Left colon (tissue), 2 donors: ENCODE data around the gene EPHA7. TPM values are rescaled to one million over a fixed set of nuclear protein-coding genes. Genes with fewer than 3 reads are reported as not detected.

Source experiments
- ATAC-seq: fragments of 200-7000 bp; cut with Tn5 transposase; one replicate; pipeline ENCODE4 v1.9.1; 2020; ENCODE audit warnings: mild to moderate bottlenecking, moderate library complexity
- DNase-seq, 2 donors: peaks; one replicate each; pipeline ENCODE4 v3.0.0-alpha.2; 2020
- intact Hi-C, 2 donors: fragments of 100-400 bp; cut with DNase I in 1 of 2; cut with micrococcal nuclease in 1 of 2; formaldehyde crosslinking; loops; one replicate each; pipeline versions ENCODE4 v1.11.2 to v1.14.0; 2022; cut with DNase I, micrococcal nuclease
- total RNA-seq, 2 donors: library from RNA; stranded (reverse); fragmentation: NEBNext Ultra II Directional; extraction: Animal tissue kit (Norgen Biotek cat#: 25700); gene quantifications; one replicate each; pipeline ENCODE4 v1.2.1, GENCODE V29; 2021
- donor health status: DM: no; HTN: no; CAD: no.
- donor health status: DM: yes; HTN: yes; CAD: no.

The EPHA7 gene
- total RNA-seq, 2 donors from 2014 or later: 0.34 to 10.8 TPM

- DNase-seq (no peak), ATAC-seq (no peak)
- intact Hi-C loops: no loop called here
These were observed 16.0 kb downstream of the EPHA7 start for GRCh38 chr6:93403390-93403789.

GRCh38 chr6:93398723-93399122, 20.6 kb downstream of the EPHA7 start:
- no peak for DNase-seq
- ATAC-seq: no peak
- intact Hi-C loops: no loop called here

- intact Hi-C loops: no loop called here
- no peak for ATAC-seq
- no peak for DNase-seq
These were observed 24.9 kb downstream of the EPHA7 start for GRCh38 chr6:93394471-93394870.

GRCh38 chr6:93393554-93394074, 25.7 kb downstream of the EPHA7 start:
- DNase-seq (no peak), ATAC-seq (no peak)
- intact Hi-C loops: no loop called here

- intact Hi-C loops: no loop called here
- no peak for ATAC-seq
These were observed 26.6 kb downstream of the EPHA7 start for GRCh38 chr6:93392797-93393196.

GRCh38 chr6:93391965-93392364, 27.4 kb downstream of the EPHA7 start:
- DNase-seq: no peak
- intact Hi-C loops: no loop called here
- ATAC-seq: no peak

More at GRCh38 chr6:93392797-93393196, 26.6 kb downstream of the EPHA7 start:
- no peak for DNase-seq

- DNase-seq (no peak), ATAC-seq (no peak)
- intact Hi-C loops: no loop called here
These were observed 30.2 kb downstream of the EPHA7 start for GRCh38 chr6:93389192-93389591.

GRCh38 chr6:93388070-93388469, 31.3 kb downstream of the EPHA7 start:
- DNase-seq: no peak
- ATAC-seq: no peak
- intact Hi-C loops: no loop called here

GRCh38 chr6:93376026-93376540, 43.3 kb downstream of the EPHA7 start:
- intact Hi-C loops: no loop called here
- no peak for DNase-seq
- ATAC-seq: no peak

- DNase-seq (no peak), ATAC-seq (no peak)
- intact Hi-C loops: no loop called here
These were observed 45.9 kb downstream of the EPHA7 start for GRCh38 chr6:93373445-93373844.

- DNase-seq (no peak), ATAC-seq (no peak)
- intact Hi-C loops: no loop called here
These were observed 47.6 kb downstream of the EPHA7 start for GRCh38 chr6:93371756-93372155.

- DNase-seq: no peak
- intact Hi-C loops: no loop called here
- ATAC-seq: no peak
These were observed 49.7 kb downstream of the EPHA7 start for GRCh38 chr6:93369586-93370134.

- intact Hi-C loops: no loop called here
- ATAC-seq (no peak), DNase-seq (no peak)
These were observed 52.9 kb downstream of the EPHA7 start for GRCh38 chr6:93366506-93366905.

- DNase-seq: no peak
These were observed 53.9 kb downstream of the EPHA7 start for GRCh38 chr6:93365445-93365844.

GRCh38 chr6:93358435-93358834, 60.9 kb downstream of the EPHA7 start:
- ATAC-seq (no peak), DNase-seq (no peak)
- intact Hi-C loops: no loop called here

More at GRCh38 chr6:93365445-93365844, 53.9 kb downstream of the EPHA7 start:
- ATAC-seq: no peak
- intact Hi-C loops: no loop called here

GRCh38 chr6:93352604-93353003, 66.8 kb downstream of the EPHA7 start:
- DNase-seq: no peak
- intact Hi-C loops: no loop called here
- no peak for ATAC-seq

- ATAC-seq (no peak), DNase-seq (no peak)
- intact Hi-C loops: no loop called here
These were observed 68.1 kb downstream of the EPHA7 start for GRCh38 chr6:93351222-93351621.

- ATAC-seq: no peak
- intact Hi-C loops: no loop called here
These were observed 68.6 kb downstream of the EPHA7 start for GRCh38 chr6:93350774-93351173.

GRCh38 chr6:93344333-93344835, 75.0 kb downstream of the EPHA7 start:
- intact Hi-C loops: no loop called here
- ATAC-seq (no peak), DNase-seq (no peak)

More at GRCh38 chr6:93350774-93351173, 68.6 kb downstream of the EPHA7 start:
- DNase-seq: no peak

- ATAC-seq: no peak
- no peak for DNase-seq
- intact Hi-C loops: no loop called here
These were observed 75.9 kb downstream of the EPHA7 start for GRCh38 chr6:93343476-93343875.
